Vagina (tissue), 2 donors: ENCODE measurements around the gene AHCY. TPM values are rescaled to one million over a fixed set of nuclear protein-coding genes. Genes with fewer than 3 reads are reported as not detected.
"Not testable (repeated sequence)": the region's sequence is repeated elsewhere in the genome, so short reads cannot be mapped to it uniquely, and the experiment has no call there.

Experiments used
- DNase-seq, 2 donors: peaks; one replicate each; pipeline ENCODE4 v3.0.0-alpha.2; 2017; ENCODE audit errors: extremely low spot score in 2 of 2
- H3K27ac ChIP-seq: fragments of 200-600 bp; sonication (generic); one replicate; pipeline ENCODE4 v1.5.1; 2019
- H3K27me3 ChIP-seq: fragments of 200-600 bp; sonication (generic); one replicate; pipeline ENCODE4 v1.5.1; 2019
- H3K36me3 ChIP-seq, 2 donors: fragments of 200-600 bp; sonication (generic); one replicate each; pipeline ENCODE4 v1.5.1; 2017 to 2019
- H3K4me1 ChIP-seq: fragments of 200-600 bp; sonication (generic); one replicate; pipeline ENCODE4 v1.5.1; 2019
- H3K4me3 ChIP-seq, 2 donors: fragments of 200-600 bp; sonication (generic); 1 replicate in 1 of 2; 2 replicates in 1 of 2; pipeline ENCODE4 v1.5.1; 2016 to 2019
- H3K9me3 ChIP-seq: fragments of 200-600 bp; sonication (generic); one replicate; pipeline ENCODE4 v1.5.1; 2019
- CTCF ChIP-seq, 3 experiments: fragments of 450-650 bp in 2 of 3; fragments of 200-600 bp in 1 of 3; sonication (generic) in 1 of 3; IDR thresholded peaks; one replicate each; pipeline ENCODE4 v1.5.1; 2017 to 2019; ENCODE audit warnings: antibody characterized with exemption in 3 of 3, mild to moderate bottlenecking in 2 of 3, moderate library complexity in 2 of 3
- POLR2A ChIP-seq, 2 donors: fragments of 450-650 bp; IDR thresholded peaks; one replicate each; pipeline ENCODE4 v1.6.1; 2017; ENCODE audit warnings: antibody characterized with exemption in 2 of 2, mild to moderate bottlenecking in 2 of 2, moderate library complexity in 2 of 2
- POLR2AphosphoS5 ChIP-seq, 2 donors: sonication (generic); formaldehyde crosslinking; IDR thresholded peaks; one replicate each; pipeline ENCODE4 v1.9.0; 2017; ENCODE audit warnings: antibody characterized with exemption in 2 of 2, mild to moderate bottlenecking in 2 of 2, low read depth in 1 of 2; ENCODE audit not compliant: insufficient read depth in 1 of 2
- intact Hi-C: fragments of 100-400 bp; cut with DNase I; formaldehyde crosslinking; loops from one replicate; pipeline ENCODE4 v1.15.1; 2023
- total RNA-seq: library from RNA; depleted of rRNA; stranded (reverse); fragments of >200 nt; gene quantifications from one replicate; pipeline ENCODE4 v1.2.3, GENCODE V29; 2016

AHCY gene
- total RNA-seq, 1 donor from 2014 or later, result 98.2 TPM

- H3K27ac ChIP-seq, result no peak overlapping the region
- no peaks in the 10 kb centered on the region for H3K9me3 ChIP-seq
- intact Hi-C loops, result no loop called here
- no peaks in the 10 kb centered on the region for H3K27me3 ChIP-seq
- no peaks in the 10 kb centered on the region for H3K36me3 ChIP-seq
- TF ChIP-seq POLR2A (IDR thresholded peaks at IDR 0.05) (no peak), POLR2AphosphoS5 (IDR thresholded peaks at IDR 0.05; ENCODE audit: insufficient read depth in 1 of 2, low read depth in 1 of 2) (no peak)
- no peak overlapping the region for H3K4me3 ChIP-seq
- H3K4me1 ChIP-seq, result peaks cover 22% of the 10 kb centered on the region
- no peak for DNase-seq
Observed at GRCh38 chr20:34300256-34300806, 2.8 kb downstream of the AHCY start.

- TF ChIP-seq POLR2AphosphoS5 (IDR thresholded peaks at IDR 0.05; ENCODE audit: insufficient read depth in 1 of 2, low read depth in 1 of 2) (no peak), CTCF (IDR thresholded peaks at IDR 0.05) (no peak), POLR2A (IDR thresholded peaks at IDR 0.05) (no peak)
- intact Hi-C loops, result no loop called here
- Histone ChIP-seq H3K36me3 (peaks cover 0 to 1% of the 10 kb centered on the region in 2 donors), H3K27me3 (no peaks in the 10 kb centered on the region), H3K4me3 (no peak overlapping the region), H3K27ac (no peak overlapping the region), H3K9me3 (no peaks in the 10 kb centered on the region), H3K4me1 (peaks cover 22% of the 10 kb centered on the region)
- no peak for DNase-seq
Observed at GRCh38 chr20:34299556-34300255, 3.4 kb downstream of the AHCY start.

GRCh38 chr20:34298294-34298784 is 4.8 kb downstream of the AHCY start:
- DNase-seq, H3K4me3 ChIP-seq, H3K27ac ChIP-seq, H3K9me3 ChIP-seq, intact Hi-C loops, H3K27me3 ChIP-seq: not testable (repeated sequence)
- H3K4me1 ChIP-seq, result peaks cover 18% of the 10 kb centered on the region
- H3K36me3 ChIP-seq, result peaks cover 0 to 14% of the 10 kb centered on the region in 2 donors

- peaks cover 6% of the 10 kb centered on the region for H3K4me1 ChIP-seq
- no peak overlapping the region for H3K4me3 ChIP-seq
- no peak overlapping the region for H3K27ac ChIP-seq
- H3K36me3 ChIP-seq, result peaks cover 0 to 30% of the 10 kb centered on the region in 2 donors
- no peaks in the 10 kb centered on the region for H3K9me3 ChIP-seq
- TF ChIP-seq POLR2AphosphoS5 (IDR thresholded peaks at IDR 0.05; ENCODE audit: insufficient read depth in 1 of 2, low read depth in 1 of 2) (no peak), POLR2A (IDR thresholded peaks at IDR 0.05) (no peak), CTCF (IDR thresholded peaks at IDR 0.05) (no peak)
- H3K27me3 ChIP-seq, result no peaks in the 10 kb centered on the region
- no peak for DNase-seq
- intact Hi-C loops, result no loop called here
Observed at GRCh38 chr20:34296468-34296867, 6.7 kb downstream of the AHCY start.

GRCh38 chr20:34295284-34295683 is 7.9 kb downstream of the AHCY start:
- TF ChIP-seq POLR2AphosphoS5 (IDR thresholded peaks at IDR 0.05; ENCODE audit: insufficient read depth in 1 of 2, low read depth in 1 of 2) (no peak), POLR2A (IDR thresholded peaks at IDR 0.05) (no peak), CTCF (IDR thresholded peaks at IDR 0.05) (no peak)
- H3K9me3 ChIP-seq, result no peaks in the 10 kb centered on the region
- H3K4me3 ChIP-seq, result no peak overlapping the region
- no peaks in the 10 kb centered on the region for H3K27me3 ChIP-seq
- H3K4me1 ChIP-seq, result no peaks in the 10 kb centered on the region
- no peak for DNase-seq
- intact Hi-C loops, result no loop called here
- no peak overlapping the region for H3K27ac ChIP-seq
- peaks cover 0 to 41% of the 10 kb centered on the region in 2 donors for H3K36me3 ChIP-seq

- Histone ChIP-seq H3K9me3 (no peaks in the 10 kb centered on the region), H3K4me1 (no peaks in the 10 kb centered on the region), H3K36me3 (peaks cover 0 to 49% of the 10 kb centered on the region in 2 donors), H3K4me3 (no peak overlapping the region), H3K27me3 (no peaks in the 10 kb centered on the region), H3K27ac (no peak overlapping the region)
- no peak for TF ChIP-seq CTCF (IDR thresholded peaks at IDR 0.05)
- no peak for TF ChIP-seq POLR2A (IDR thresholded peaks at IDR 0.05)
- no peak for TF ChIP-seq POLR2AphosphoS5 (IDR thresholded peaks at IDR 0.05; ENCODE audit: insufficient read depth in 1 of 2, low read depth in 1 of 2)
- no peak for DNase-seq
- intact Hi-C loops, result no loop called here
Observed at GRCh38 chr20:34294563-34294962, 8.6 kb downstream of the AHCY start.
